HG02610 (cell line): ENCODE measurements around the gene FGF5.
"Not testable (repeated sequence)": the region's sequence is repeated elsewhere in the genome, so short reads cannot be mapped to it uniquely, and the experiment has no call there.

Experiments
- ATAC-seq: cut with Tn5 transposase; IDR thresholded peaks from one replicate; pipeline ENCODE4 v1.9.1; 2021; ENCODE audit warnings: mild to moderate bottlenecking, moderate library complexity; ENCODE audit not compliant: unreplicated experiment

FGF5 gene

DNA sequence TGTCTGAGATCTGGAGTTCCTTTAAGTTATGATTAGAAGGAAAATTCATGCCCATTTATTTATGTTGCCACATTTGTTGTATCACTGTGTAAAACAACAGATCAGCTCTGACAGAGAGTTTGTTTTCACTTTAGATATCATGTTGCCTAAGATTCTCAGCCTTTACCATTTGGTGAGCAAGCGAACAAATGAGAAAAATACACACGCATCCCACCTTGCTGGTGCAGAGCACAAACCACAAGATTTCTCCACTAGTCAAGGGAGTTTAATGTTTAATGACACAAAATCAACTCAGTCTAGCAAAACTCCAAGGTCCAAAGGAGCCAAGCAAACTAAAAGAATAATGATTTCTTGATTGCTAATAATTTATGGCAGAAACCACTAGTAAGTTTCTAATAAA, 27.7 kb downstream of the FGF5 start:
- no peak for ATAC-seq

DNA sequence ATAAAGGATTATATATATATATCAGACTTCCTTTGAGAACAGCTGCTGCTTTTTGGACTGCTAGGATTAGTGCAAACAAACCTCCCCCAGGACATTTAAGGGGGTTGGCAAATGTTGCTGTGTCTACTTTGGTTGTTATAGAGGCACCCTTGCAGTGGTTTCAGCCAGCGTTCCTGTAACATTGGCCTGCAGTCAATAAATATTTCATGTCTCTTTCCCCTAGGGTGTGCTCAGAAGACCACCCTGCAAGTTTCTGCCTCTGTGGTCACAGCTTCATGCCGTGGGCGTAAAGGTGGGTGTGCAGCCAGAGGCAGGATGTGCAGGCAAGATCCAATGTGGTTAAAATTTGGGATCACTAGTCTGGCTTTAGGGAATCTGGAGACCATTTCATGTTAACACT, 28.9 kb downstream of the FGF5 start:
- ATAC-seq, result no peak

DNA sequence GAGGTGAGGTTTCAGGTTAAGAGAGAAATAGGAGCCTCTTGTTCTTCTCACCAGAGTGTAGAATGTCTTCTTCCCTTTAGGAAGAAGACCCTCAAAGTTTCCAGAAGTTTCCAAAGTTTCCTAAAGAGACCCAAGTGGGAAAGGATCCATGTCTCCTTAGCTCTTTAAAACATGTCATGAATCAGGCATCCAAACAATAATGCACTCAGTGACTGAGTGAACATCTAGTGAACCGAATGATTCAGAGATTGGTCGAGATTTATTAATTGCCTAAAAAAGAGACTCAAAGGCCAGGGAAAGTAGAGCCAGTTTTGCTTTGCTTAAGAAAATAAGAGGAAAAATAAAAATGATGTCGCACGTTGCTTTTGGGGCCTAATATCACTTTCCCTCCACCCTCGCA, 29.4 kb downstream of the FGF5 start:
- no peak for ATAC-seq

DNA sequence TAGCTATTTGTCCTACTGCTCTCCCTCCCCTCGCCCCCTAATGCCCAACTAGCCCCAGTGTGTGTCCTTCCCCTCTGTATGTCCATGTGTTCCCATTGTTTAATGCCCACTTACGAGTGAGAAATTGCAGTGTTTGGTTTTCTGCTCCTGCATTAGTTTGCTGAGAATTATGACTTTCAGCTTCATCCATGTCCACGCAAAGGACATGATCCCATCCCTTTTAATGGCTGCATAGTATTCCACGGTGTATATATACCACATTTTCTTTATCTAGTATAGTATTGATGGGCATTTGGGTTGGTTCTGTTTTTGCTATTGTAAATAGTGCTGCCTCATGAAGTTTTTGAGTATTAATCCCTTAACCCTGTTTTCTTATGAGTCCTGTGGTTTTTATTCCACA, 35.4 kb downstream of the FGF5 start:
- ATAC-seq, result no peak

DNA sequence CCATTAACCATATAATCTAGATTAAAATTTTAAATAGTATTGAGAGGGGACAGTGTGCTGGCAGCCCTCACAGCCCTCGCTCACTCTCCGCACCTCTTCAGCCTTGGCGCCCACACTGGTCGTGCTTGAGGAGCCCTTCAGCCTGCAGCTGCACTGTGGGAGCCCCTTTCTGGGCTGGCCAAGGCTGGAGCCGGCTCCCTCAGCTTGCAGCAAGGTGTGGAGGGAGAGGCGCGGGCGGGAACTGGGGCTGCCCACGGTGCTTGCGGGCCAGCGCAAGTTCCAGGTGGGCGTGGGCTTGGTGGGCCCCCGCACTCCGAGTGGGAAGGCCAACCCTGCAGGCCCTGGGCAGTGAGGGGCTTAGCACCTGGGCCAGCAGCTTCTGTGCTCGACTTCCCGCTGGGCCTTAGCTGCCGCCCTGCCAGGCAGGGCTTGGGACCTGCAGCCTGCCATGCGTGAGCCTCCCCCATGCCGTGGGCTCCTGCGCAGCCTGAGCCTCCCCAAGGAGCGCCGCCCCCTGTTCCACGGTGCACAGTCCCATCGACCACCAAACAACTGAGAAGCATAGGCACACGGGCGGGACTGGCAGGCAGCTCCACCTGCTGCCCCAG, 36.3 kb downstream of the FGF5 start:
- ATAC-seq, result no peak

DNA sequence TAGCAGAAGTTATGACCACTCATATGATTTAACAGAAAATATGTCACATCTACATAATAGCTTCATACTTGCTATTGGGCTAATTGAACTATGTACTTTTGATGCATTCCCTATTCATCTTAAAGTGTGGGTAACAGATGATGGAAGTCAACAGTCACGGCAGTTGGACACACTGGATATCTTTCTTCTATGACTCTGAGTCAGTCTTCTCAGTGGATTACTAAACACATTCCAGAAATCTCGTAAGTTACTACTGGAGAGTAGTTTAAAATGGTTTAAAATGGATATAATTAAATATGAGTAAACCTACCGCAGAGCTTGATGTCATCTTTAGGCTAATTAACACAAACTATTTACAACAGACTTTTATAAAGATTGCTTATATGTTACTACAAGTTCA, 39.0 kb downstream of the FGF5 start:
- no peak for ATAC-seq

DNA sequence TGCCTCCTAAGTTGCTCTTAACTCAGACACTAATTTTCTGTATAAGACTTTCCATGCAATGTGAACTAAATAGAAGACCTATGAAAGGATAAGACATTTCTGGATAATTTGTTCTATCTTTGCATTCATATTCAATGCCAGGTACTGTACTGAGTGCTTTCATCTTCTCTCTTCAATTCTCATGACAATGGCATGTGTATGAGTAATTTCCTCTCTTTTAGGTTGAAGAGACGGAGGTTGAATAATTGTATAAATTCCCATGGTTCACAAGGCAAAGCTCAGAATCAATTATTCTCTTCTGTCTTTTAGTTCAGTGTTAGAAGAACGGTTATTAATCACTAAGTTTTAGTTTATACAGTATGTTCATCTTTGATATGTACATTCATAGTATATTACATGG, 39.8 kb downstream of the FGF5 start:
- no peak for ATAC-seq

DNA sequence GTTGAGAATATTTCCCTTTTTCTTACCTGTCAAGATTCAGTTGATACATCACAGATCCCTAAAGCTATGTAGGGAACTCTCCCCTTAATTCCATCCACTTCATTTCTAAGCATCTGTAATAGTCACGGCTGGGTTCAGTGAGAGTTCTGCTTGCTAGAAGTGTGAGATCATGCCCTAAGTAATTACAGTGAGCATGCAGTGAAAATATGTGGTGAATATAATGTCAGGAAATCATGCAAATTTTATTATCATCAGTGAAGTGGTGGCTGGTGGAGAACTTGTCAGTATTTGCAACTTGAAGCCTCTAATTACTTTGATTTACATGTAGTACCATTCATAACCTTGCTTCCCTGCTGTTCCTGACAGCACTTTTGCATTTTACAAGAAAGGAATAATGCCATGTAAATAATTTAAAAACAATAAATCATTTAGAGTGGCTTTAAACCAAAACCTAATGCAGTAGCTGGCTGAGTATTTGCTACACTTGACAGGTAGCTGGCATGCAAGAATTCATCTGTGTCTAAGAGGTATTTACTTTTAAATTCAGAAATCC, 40.8 kb downstream of the FGF5 start:
- no peak for ATAC-seq

DNA sequence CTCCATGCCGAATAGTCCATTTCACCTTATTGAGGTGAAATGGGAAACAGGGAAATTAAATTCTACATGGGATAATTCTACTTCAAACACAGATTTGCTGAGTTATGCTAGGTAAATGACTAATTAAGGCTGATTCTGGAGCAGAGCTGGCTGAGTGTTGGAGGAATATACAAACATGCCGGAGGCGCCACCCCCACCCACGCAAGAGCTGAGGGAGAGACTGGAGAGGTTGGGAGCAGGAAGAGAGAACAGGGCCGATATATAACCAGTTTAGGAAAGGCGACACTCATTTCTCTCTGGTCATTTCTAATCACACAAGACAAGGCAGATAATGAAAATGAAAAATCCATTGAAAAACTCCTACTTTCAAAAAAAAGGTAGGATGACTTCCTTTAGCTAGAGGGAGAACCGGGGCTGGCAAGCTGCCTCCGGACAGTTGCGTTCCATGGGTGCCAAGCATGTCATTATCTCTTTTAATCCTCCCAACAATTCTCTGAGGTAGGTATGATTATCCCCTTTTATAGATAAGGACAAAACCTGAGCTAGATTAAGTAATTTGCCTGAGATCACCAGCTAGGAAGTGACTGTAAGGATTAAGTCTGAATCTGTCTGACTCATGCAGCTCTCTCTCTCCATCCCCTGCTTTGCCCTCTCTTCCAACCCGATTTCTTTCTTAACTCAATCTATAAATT, 41.5 kb downstream of the FGF5 start:
- ATAC-seq, result no peak

DNA sequence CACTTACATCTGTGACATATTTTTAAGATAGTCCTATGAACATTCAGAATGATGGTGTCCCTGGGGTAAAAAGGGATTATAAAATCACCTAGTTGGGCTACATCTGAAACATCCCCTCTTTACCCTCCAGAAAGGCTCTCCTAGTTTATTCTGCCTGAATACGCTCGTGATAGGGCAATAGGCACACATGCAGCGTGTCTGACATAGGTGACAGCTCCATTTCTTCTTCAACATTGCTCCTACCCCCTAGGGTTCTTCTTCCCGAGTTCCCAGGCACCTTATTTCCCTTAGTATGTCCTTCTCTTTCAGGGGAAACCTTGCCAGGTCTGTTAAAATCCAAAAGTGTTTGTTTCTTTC, 42.0 kb downstream of the FGF5 start:
- no peak for ATAC-seq

DNA sequence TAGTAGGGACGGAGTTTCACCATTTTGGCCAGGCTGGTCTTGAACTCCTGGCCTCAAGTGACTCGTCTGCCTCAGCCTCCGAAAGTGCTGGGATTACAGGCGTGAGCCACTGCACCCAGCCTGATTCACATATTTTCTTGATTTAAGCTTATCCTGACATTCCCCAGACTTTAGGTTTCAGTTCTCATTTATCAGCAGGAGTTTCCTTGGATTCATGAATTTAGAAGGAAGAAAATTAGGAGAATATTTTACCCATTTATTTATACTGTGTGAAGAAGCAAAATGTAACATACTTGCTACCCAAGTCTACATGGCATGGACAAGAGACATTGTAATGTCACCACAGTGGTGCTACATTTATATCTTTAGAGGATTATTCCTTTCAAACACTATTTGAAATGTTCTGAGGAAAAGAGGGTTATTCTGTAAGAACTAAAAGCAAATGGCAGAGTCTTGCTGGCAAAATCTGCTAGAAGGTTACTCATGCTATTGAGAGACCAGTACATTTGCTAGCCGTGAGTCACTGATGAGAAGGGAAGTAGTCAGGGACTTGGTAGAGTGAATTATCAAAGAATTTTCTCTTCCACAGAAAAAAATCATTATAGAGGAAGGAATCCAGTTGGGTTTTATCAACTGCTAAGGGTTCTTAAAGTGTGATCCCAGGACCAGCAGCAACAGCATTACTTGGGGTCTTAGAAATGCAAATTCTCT, 43.0 kb downstream of the FGF5 start:
- no peak for ATAC-seq

DNA sequence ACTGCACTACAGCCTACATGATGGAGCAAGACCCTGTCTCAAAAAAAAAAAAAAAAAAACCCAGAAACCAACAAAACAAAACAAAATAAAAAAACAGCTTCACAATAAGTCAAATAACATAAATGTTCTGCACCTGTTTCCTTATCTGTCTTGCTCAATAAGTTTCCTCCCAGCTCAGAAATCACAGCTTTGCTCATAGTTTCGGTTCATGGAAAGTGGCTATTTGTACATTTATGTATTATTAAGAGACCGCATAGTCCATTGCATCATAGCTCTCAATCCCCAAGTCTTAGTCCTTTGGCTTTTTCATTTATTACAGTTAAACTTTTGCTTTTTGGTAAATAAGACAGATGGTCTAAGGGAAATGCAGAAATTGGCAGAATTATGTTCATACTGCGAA, 44.7 kb downstream of the FGF5 start:
- ATAC-seq, result no peak

DNA sequence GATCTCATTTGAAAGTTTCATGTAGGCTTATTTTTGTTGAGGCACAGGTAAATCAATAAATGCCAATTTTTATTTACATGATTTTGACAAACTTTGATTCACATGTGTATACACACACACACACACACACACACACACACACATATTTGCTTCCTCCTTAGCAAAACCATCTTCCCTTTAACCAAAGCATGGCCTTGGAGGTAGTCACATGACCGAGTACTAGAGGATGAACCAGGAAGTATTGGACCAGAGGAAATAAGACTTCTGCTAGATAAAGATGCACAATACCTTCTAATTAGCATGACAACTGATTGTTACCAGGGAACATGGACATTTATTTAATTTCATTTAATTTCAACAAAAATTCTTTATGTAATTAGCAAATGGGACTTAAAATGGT, 45.7 kb downstream of the FGF5 start:
- ATAC-seq, result no peak

DNA sequence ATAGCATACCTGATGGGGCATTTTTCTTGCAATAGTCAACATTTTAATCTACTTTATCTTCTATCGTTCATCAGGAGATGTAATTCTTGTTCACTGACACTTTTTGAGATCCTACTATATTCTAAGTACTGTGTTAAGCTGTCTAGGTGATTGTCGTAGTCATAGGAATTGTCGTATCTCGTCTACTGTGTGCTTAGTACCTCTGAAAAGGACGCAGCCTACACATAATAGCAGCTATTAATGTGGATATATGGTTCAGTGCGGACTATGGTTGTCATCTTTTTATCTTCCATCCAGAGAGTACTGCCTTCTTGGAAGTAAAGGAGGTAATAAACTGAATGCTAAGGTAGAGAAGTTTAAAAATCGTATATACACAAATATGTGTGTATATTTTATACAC, 47.2 kb downstream of the FGF5 start:
- ATAC-seq, result no peak

DNA sequence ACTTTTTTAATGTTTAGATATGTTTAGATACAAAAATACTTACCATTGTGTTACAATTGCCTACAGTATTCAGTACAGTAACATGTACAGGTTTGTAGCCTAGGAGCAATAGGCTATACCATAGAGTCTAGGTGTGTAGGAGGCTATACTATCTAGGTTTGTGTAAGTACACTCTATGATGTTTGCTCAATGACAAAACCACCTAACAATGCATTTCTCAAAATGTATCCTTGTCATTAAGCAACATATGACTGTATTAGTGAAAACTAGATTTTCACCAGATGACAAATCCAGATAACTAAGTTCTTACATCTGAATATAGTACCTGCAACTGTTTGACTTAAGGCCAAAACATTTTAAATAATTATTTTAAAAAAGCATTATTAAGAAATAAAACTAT, 49.4 kb downstream of the FGF5 start:
- not testable (repeated sequence) for ATAC-seq

DNA sequence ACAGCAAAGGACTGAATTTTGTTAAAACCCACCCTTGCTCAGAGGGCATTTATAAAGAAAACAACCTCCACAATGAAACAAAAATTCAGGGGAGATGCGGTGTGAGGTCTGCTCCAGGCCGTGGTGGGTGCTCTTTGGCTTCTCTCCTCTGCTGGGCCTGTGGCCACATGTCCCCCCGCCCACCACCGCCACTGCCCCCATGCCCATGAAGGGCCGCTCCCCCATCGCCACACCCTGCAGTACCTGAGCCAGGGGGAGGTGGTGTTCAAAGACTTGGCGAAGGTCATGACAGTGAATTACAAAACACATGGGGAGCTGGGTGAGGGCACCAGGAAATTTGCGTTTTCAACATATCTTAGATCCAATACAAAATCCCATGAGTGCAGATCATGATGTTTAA, 54.9 kb downstream of the FGF5 start:
- ATAC-seq, result no peak

DNA sequence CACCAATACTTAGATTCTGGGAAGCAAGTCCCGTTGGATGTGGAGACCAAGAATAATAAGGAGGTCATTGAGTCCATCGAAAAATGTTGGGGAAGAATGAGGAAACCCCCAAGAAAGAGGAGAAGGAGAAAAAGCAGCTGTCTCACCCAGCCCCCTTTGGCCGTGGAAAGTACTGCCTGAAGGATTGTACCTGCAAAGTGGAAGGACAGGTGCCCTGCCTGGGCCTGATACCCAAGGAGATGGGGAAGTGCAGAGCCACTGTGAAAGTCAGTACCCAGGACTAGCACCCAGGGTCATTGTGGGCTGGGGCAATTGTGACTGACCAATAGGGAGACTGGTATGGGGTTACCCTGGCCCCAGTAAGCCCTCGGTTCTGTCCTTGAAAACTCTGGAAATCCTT, 55.3 kb downstream of the FGF5 start:
- ATAC-seq, result no peak

DNA sequence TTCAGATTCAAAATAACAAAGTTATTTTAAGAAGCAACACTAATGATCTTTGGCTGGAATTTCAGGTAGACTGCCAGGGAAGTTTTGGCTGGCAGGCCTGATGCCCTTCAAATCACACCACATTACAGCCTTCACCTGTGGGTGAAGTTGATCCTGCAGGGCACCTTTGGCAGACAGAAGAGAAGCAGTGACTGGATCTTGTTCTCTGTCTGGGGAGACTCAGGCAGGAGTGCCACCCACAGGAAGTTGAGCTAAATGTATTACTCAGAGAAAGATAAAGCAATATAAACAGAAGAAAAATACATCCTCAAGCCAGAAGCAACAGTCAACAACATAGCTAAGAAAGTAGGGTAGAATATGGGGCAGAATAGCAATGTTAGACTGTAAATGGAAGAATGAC, 56.3 kb downstream of the FGF5 start:
- ATAC-seq, result no peak

DNA sequence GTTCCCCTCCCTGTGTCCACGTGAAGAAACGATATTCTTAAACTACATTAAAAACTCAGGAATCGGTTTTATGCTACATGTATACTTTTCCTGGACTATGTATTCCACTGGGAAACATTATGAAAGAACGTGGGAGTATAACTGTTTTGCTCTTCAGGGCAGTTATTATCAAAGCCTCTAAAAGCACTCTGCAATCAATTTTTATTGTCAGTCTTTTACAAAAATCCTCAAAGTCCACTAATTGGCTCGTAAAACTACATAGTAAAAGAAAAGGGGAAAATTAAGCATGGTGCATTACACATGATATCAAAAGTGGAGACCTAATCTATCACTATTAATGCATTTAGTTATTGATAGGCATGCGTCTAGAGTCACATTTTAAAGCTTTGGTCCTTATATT, 57.7 kb downstream of the FGF5 start:
- no peak for ATAC-seq

DNA sequence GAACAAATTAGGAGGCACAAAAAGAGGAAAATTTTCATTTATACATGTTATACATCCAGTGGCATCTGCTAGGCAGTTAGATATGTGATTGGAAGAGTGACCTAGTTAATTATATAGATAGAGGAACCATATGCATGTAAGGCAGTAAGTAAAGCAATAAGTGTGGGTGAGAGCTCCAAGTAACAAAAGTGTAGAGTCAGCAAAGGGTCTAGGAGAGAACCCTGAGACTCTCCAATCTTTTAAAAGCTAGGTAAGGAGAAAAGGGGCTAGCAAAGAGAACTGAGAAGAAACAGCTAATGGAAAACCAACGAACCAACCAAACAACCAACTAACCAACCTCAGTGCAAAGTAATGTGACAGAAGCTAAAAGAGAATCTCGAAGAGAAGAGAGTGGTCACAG, 65.2 kb downstream of the FGF5 start:
- no peak for ATAC-seq

DNA sequence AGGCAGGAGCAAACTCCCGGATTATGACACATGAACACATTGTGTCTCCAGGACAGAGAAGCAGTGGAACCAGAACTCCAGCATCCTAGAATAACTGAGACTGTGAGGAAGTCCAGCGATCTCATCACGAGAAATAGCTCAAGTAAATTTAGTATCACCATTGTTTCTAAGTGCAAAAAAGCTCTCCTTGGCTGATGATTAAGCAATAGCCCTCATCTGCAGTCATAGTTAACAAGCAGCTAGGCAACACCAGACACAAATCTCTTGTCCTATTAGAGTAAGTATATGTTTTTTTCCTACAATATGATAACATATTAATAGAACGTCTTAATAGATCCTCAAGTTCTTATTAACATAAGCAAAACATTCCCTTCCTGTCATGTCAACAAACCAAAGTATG, 66.7 kb downstream of the FGF5 start:
- no peak for ATAC-seq

DNA sequence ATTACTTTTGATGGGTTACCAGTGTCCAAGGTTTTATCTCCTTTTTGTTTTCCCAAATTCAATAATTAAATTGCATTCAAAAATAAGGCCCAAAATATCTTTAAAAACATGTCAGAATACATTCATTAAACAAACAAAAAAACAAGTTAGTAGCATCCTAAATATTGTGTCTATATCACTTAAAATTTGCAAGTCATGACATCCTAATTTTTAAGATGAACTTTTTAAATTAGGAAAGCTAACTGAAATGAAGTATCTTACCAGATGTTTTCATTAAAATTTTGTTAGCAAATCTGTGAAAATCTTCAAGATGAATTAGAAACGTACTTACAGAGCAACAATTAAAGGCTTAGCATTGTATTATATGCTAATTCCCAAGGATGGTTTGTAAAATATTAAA, 68.1 kb downstream of the FGF5 start:
- ATAC-seq, result no peak
